Mesendoderm (in vitro differentiated cells): Measurements from ENCODE around the gene GFM2.
"Not testable (repeated sequence)": the region's sequence is repeated elsewhere in the genome, so short reads cannot be mapped to it uniquely, and the experiment has no call there.

Source experiments
- DNase-seq: peaks from one replicate; pipeline ENCODE4 v3.0.0; 2013
- H2AK5ac ChIP-seq: 2 replicates; pipeline ENCODE4 v1.6.1; 2013; ENCODE audit warnings: low read length, inconsistent platforms
- H2BK120ac ChIP-seq: 2 replicates; pipeline ENCODE4 v1.6.1; 2013; ENCODE audit warnings: low read depth, mild to moderate bottlenecking, low read length, moderate library complexity, mixed read lengths
- H2BK15ac ChIP-seq: replicated peaks from 2 replicates; pipeline ENCODE4 v1.6.1; 2013; ENCODE audit warnings: low read depth, mild to moderate bottlenecking, moderate library complexity
- H2BK5ac ChIP-seq: 2 replicates; pipeline ENCODE4 v1.6.1; 2013; ENCODE audit warnings: low read length, inconsistent platforms
- H3K18ac ChIP-seq: 2 replicates; pipeline ENCODE4 v1.6.1; 2013; ENCODE audit warnings: mild to moderate bottlenecking, low read length, mixed read lengths
- H3K23ac ChIP-seq: one replicate; pipeline ENCODE4 v1.6.1; 2013; ENCODE audit warnings: low read length
- H3K27ac ChIP-seq: 2 replicates; pipeline ENCODE4 v1.5.1; 2013; ENCODE audit warnings: low read depth, mild to moderate bottlenecking, inconsistent platforms, low read length, moderate library complexity
- H3K27me3 ChIP-seq: 2 replicates; pipeline ENCODE4 v1.6.1; 2013; ENCODE audit warnings: low read length, control low read depth, mild to moderate bottlenecking, inconsistent platforms; ENCODE audit not compliant: insufficient read depth, poor library complexity
- H3K36me3 ChIP-seq: 2 replicates; pipeline ENCODE4 v1.6.1; 2013; ENCODE audit warnings: low read length, inconsistent platforms; ENCODE audit not compliant: control insufficient read depth, insufficient read depth
- H3K4ac ChIP-seq: one replicate; pipeline ENCODE4 v1.6.1; 2013; ENCODE audit warnings: low read depth, mild to moderate bottlenecking, low read length, moderate library complexity
- H3K4me1 ChIP-seq: 2 replicates; pipeline ENCODE4 v1.6.1; 2013; ENCODE audit warnings: low read depth, low read length, inconsistent platforms; ENCODE audit not compliant: control insufficient read depth
- H3K4me2 ChIP-seq: 2 replicates; pipeline ENCODE4 v1.6.1; 2013; ENCODE audit warnings: low read length
- H3K4me3 ChIP-seq: 2 replicates; pipeline ENCODE4 v1.5.1; 2013; ENCODE audit warnings: mild to moderate bottlenecking, low read length
- H3K56ac ChIP-seq: one replicate; pipeline ENCODE4 v1.6.1; 2013; ENCODE audit warnings: low read length
- H3K79me1 ChIP-seq: 2 replicates; pipeline ENCODE4 v1.6.1; 2013; ENCODE audit warnings: low read length, inconsistent platforms
- H3K79me2 ChIP-seq: 2 replicates; pipeline ENCODE4 v1.6.1; 2013; ENCODE audit warnings: mild to moderate bottlenecking, low read length; ENCODE audit not compliant: control insufficient read depth, insufficient read depth
- H3K9ac ChIP-seq: 2 replicates; pipeline ENCODE4 v1.6.1; 2013; ENCODE audit warnings: low read length, inconsistent platforms
- H4K5ac ChIP-seq: one replicate; pipeline ENCODE4 v1.6.1; 2013; ENCODE audit warnings: low read length
- H4K8ac ChIP-seq: one replicate; pipeline ENCODE4 v1.6.1; 2013; ENCODE audit warnings: low read depth, mild to moderate bottlenecking, control low read depth, low read length, moderate library complexity
- WGBS: extraction: QIAGEN DNeasy Blood & Tissue Kit; methylation state at CpG from one replicate; pipeline ENCODE4 v1.1.7; 2013; ENCODE audit warnings: low lambda C conversion rate, missing lambda C conversion rate; ENCODE audit not compliant: insufficient coverage; ENCODE audit errors: extremely low coverage; 5-methylcytosine and 5-hydroxymethylcytosine counted together

The GFM2 gene

DNA sequence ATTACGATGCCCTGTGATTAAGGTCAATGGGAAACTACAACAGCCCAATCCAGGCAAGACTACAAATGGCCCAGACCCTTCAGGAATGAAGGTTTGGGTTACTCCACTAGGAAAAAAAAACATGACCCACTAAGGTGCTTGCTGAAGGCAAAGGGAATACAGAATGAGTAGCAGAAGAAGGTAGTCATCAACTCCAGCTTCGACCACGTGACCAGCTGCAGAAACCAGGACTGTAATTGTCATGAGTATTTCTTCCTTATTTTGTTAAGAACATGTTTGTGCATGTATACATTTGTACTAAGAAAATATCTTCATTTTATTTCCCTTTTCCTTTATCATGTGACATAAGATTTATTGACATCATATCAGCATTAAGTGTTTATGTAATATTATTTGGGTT is 24.8 kb upstream of the GFM2 start:
- not testable (repeated sequence) for H3K56ac ChIP-seq, H3K4ac ChIP-seq, H3K4me2 ChIP-seq, H3K79me1 ChIP-seq, DNase-seq, H3K23ac ChIP-seq, H2BK5ac ChIP-seq, H3K27ac ChIP-seq, H3K79me2 ChIP-seq, H3K18ac ChIP-seq, H3K27me3 ChIP-seq, H2BK15ac ChIP-seq, H3K4me3 ChIP-seq, H4K5ac ChIP-seq, H2BK120ac ChIP-seq, H4K8ac ChIP-seq, H3K4me1 ChIP-seq, H3K9ac ChIP-seq, H2AK5ac ChIP-seq
- no CpG with 5 or more reads among the region's 3 CpGs for WGBS
- peaks cover 10% of the 10 kb centered on the region for H3K36me3 ChIP-seq

DNA sequence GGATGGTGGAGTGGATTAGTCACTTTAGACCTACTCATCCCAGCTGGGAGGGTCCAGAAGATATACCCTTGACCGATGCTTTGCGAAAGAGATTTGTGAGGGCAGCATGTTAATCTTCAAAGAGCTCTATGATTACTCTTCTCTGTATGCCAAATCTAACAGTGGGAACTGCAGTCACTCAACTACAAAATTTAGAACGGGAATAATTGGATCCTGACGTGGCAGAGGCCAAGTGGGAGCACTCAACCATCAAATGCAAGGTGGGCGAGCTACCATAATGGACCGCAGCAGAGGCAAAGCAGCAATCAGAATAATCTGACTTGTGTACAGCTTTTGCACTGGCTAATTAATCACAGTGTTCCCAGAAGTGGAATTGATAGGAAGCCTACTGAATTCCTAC is 20.5 kb upstream of the GFM2 start:
- no CpG with 5 or more reads among the region's 6 CpGs for WGBS
- H2BK5ac ChIP-seq: no peak overlapping the region
- H2BK15ac ChIP-seq: no peak overlapping the region

DNA sequence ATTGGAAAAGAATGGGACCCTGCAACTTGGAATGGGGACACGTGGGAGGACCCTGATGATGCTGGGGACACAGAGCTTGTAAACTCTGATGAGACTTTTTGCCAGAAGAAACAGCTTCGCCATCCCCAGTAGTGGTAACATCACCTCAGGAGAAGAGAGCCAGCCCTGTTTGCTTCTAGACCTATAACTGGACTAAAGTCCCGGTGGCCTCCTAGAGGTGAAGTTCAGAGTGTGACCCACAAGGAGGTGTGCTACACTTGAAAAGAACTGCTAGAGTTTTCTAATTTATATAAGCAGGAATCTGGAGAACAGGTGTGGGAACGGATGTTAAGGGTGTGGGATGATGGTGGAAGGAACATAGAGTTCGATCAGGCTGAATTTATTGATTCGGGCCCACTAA is 19.9 kb upstream of the GFM2 start:
- no CpG with 5 or more reads among the region's 6 CpGs for WGBS
- no peak overlapping the region for H3K4me3 ChIP-seq
- H2AK5ac ChIP-seq: no peak overlapping the region
- H3K9ac ChIP-seq: no peak overlapping the region
- H4K8ac ChIP-seq: no peak overlapping the region
- H3K36me3 ChIP-seq: peaks cover 10% of the 10 kb centered on the region
- no peak overlapping the region for H3K23ac ChIP-seq
- H2BK120ac ChIP-seq: no peak overlapping the region
- H3K27ac ChIP-seq: no peak overlapping the region
- no peak overlapping the region for H2BK15ac ChIP-seq
- H3K4ac ChIP-seq: no peak overlapping the region
- no peaks in the 10 kb centered on the region for H3K4me1 ChIP-seq
- no peak overlapping the region for H3K18ac ChIP-seq
- H2BK5ac ChIP-seq: no peak overlapping the region
- peaks cover 6% of the 10 kb centered on the region for H3K79me1 ChIP-seq
- H3K56ac ChIP-seq: no peak overlapping the region
- no peaks in the 10 kb centered on the region for H3K27me3 ChIP-seq
- no peak overlapping the region for H3K4me2 ChIP-seq
- no peak for DNase-seq
- H3K79me2 ChIP-seq: no peaks in the 10 kb centered on the region
- H4K5ac ChIP-seq: no peak overlapping the region

More for the DNA sequence above, 20.5 kb upstream of the GFM2 start:
- no peak overlapping the region for H3K27ac ChIP-seq
- no peak overlapping the region for H3K4ac ChIP-seq
- no peak overlapping the region for H3K4me3 ChIP-seq
- H4K5ac ChIP-seq: no peak overlapping the region
- no peak overlapping the region for H3K18ac ChIP-seq
- H3K4me2 ChIP-seq: no peak overlapping the region
- H3K23ac ChIP-seq: no peak overlapping the region
- peaks cover 6% of the 10 kb centered on the region for H3K79me1 ChIP-seq
- H4K8ac ChIP-seq: no peak overlapping the region
- H2AK5ac ChIP-seq: no peak overlapping the region
- no peak overlapping the region for H3K9ac ChIP-seq
- no peak for DNase-seq
- H3K4me1 ChIP-seq: no peaks in the 10 kb centered on the region
- peaks cover 10% of the 10 kb centered on the region for H3K36me3 ChIP-seq
- H2BK120ac ChIP-seq: no peak overlapping the region
- H3K56ac ChIP-seq: no peak overlapping the region
- H3K27me3 ChIP-seq: no peaks in the 10 kb centered on the region
- H3K79me2 ChIP-seq: no peaks in the 10 kb centered on the region

DNA sequence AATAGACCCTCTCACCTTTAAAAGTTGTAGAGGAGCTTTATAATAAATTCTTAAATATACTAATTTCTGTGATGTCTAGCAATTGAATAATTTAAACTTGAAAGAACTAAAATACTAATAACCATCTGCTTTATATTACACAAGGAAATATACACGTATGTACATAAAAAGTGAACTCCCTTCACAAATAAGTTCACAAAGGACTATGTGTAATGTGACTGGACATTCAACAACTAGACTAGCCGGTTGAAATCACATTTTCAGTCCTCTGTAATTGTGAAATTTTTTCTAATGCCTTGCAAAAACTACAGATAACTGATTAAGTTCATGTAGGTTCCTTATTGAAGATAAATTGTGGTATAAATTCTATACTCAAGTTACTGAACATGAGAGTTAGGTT is 11.7 kb upstream of the GFM2 start:
- no peak overlapping the region for H3K18ac ChIP-seq
- peaks cover 7% of the 10 kb centered on the region for H3K79me1 ChIP-seq
- H3K4me2 ChIP-seq: no peak overlapping the region
- H3K36me3 ChIP-seq: peaks cover 7% of the 10 kb centered on the region
- H4K5ac ChIP-seq: no peak overlapping the region
- H3K23ac ChIP-seq: no peak overlapping the region
- no peaks in the 10 kb centered on the region for H3K4me1 ChIP-seq
- H4K8ac ChIP-seq: no peak overlapping the region
- H3K27ac ChIP-seq: no peak overlapping the region
- no peak overlapping the region for H2AK5ac ChIP-seq
- H2BK5ac ChIP-seq: no peak overlapping the region
- DNase-seq: no peak
- H3K56ac ChIP-seq: no peak overlapping the region
- no peaks in the 10 kb centered on the region for H3K79me2 ChIP-seq
- no peak overlapping the region for H2BK15ac ChIP-seq
- H3K27me3 ChIP-seq: no peaks in the 10 kb centered on the region
- no CpG with 5 or more reads among the region's 2 CpGs for WGBS
- no peak overlapping the region for H2BK120ac ChIP-seq
- H3K4me3 ChIP-seq: no peak overlapping the region
- H3K4ac ChIP-seq: no peak overlapping the region
- no peak overlapping the region for H3K9ac ChIP-seq

DNA sequence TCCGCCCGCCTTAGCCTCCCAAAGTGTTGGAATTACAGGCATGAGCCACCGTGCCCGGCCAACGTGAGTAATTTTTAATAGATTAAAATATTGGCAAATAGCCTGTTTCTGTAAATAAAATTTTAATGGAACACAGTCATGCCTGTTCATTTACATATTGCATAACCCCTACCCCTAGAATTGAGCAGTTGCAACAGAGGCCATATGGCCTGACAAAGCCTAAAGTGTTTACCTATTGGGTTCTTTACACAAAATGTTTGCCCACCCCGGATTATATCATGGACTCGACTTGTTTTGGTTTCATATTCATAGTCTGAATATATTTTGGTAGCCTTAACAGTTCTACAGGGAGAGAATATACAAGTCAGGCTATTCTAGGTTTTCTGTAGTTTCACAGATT is 5.4 kb upstream of the GFM2 start:
- Histone ChIP-seq H3K4me2 (no peak overlapping the region), H2BK120ac (no peak overlapping the region), H3K27ac (no peak overlapping the region), H2AK5ac (no peak overlapping the region), H3K79me1 (peaks cover 7% of the 10 kb centered on the region), H3K4ac (no peak overlapping the region), H3K9ac (no peak overlapping the region), H3K4me1 (peaks cover 5% of the 10 kb centered on the region), H3K56ac (no peak overlapping the region), H3K36me3 (no peaks in the 10 kb centered on the region), H3K27me3 (no peaks in the 10 kb centered on the region), H3K4me3 (no peak overlapping the region), H3K23ac (no peak overlapping the region), H2BK15ac (no peak overlapping the region), H4K8ac (no peak overlapping the region), H4K5ac (no peak overlapping the region), H2BK5ac (no peak overlapping the region), H3K18ac (no peak overlapping the region), H3K79me2 (peaks cover 9% of the 10 kb centered on the region)
- no peak for DNase-seq
- no CpG with 5 or more reads among the region's 7 CpGs for WGBS

DNA sequence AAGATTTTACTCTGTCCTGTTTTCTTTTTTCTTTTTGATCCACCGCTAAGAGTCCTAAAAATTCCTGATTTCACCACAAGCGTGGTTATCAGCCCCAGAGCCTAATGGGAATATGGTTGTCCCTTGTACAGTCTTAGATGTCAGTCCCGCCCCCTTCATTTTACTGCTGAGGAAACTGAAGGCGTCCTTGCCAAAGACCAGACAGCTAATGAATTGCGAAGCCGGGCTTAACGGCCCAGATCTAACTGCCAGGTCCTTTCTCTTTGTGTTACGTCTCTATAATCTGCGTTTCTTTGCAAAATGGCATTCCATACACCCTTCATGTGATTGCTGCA is 629 bp upstream of the GFM2 start:
- Histone ChIP-seq H2BK5ac (no peak overlapping the region), H3K79me2 (peaks cover 23% of the 10 kb centered on the region), H3K4me3 (peak overlapping the region; percentile 90), H2BK15ac (no peak overlapping the region), H3K36me3 (no peaks in the 10 kb centered on the region), H3K79me1 (peaks cover 7% of the 10 kb centered on the region), H4K8ac (no peak overlapping the region), H2BK120ac (no peak overlapping the region), H3K4me1 (peaks cover 5% of the 10 kb centered on the region), H3K18ac (no peak overlapping the region), H2AK5ac (no peak overlapping the region), H3K23ac (no peak overlapping the region), H3K4ac (no peak overlapping the region), H3K9ac (peak overlapping the region; percentile 79), H3K27ac (no peak overlapping the region), H3K27me3 (no peaks in the 10 kb centered on the region), H4K5ac (no peak overlapping the region), H3K56ac (peak overlapping the region; percentile 91), H3K4me2 (peak overlapping the region; percentile 96)
- WGBS: no CpG with 5 or more reads among the region's 9 CpGs
- DNase-seq: peak; percentile 53
